Activated CD4-positive, alpha-beta T cell treated with anti-CD3 and anti-CD28 coated beads, Interleukin-2, amount 10 ng/mL, durations not matched to agents 24 days and 14 days (primary cell): ENCODE results near the gene CFAP221. TPM values are rescaled to one million over a fixed set of nuclear protein-coding genes. Genes with fewer than 3 reads are reported as not detected.
"Not testable (repeated sequence)": the region's sequence is repeated elsewhere in the genome, so short reads cannot be mapped to it uniquely, and the experiment has no call there.

Source experiments
- DNase-seq: peaks from one replicate; pipeline ENCODE4 v3.0.0; 2022
- H3K27ac Mint-ChIP-seq: one replicate; pipeline ENCODE4 v1.8.0; 2022; ENCODE audit warnings: mild to moderate bottlenecking, mixed read lengths
- H3K27me3 Mint-ChIP-seq: one replicate; pipeline ENCODE4 v1.8.0; 2022; ENCODE audit warnings: mixed read lengths
- H3K36me3 Mint-ChIP-seq: one replicate; pipeline ENCODE4 v1.8.0; 2022; ENCODE audit warnings: low read depth, mild to moderate bottlenecking, mixed read lengths
- H3K4me1 Mint-ChIP-seq: one replicate; pipeline ENCODE4 v1.8.0; 2021; ENCODE audit warnings: mixed read lengths
- H3K4me3 Mint-ChIP-seq: one replicate; pipeline ENCODE4 v1.8.0; 2022; ENCODE audit warnings: mild to moderate bottlenecking, moderate library complexity, mixed read lengths
- H3K9me3 Mint-ChIP-seq: one replicate; pipeline ENCODE4 v1.8.0; 2021; ENCODE audit warnings: mixed read lengths
- intact Hi-C: fragments of 100-400 bp; cut with micrococcal nuclease; formaldehyde crosslinking; loops from one replicate; pipeline ENCODE4 v1.15.1; 2023
- total RNA-seq: library from RNA; stranded (reverse); gene quantifications from 2 replicates; pipeline ENCODE4 v1.2.3, GENCODE V29; 2022

The CFAP221 gene
- total RNA-seq, 1 donor from 2014 or later = not detected

DNA sequence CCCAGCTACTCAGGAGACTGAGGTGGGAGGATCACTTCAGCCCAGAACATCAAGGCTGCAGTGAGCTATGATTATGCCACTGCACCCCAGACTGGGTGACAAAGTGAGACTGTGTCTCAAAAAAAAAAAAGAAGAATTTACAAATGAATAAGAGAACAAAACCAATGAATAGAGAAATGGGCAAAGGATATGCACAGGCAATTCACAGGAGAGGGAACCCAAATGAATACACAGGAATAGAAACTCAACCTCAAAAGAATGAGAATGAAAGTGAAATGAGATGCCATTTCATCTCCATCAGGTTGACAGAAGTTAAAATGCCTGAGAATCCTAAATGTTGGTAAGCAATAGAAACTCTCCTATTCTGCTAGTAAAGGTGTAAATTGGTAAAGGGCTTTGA lies 40.2 kb downstream of the CFAP221 start:
- intact Hi-C loops = no loop called here
- Mint-ChIP-seq H3K9me3 (no peaks in the 10 kb centered on the region), H3K27me3 (peaks cover 5% of the 10 kb centered on the region), H3K4me1 (no peaks in the 10 kb centered on the region), H3K36me3 (no peaks in the 10 kb centered on the region), H3K4me3 (no peak overlapping the region), H3K27ac (no peak overlapping the region)
- no peak for DNase-seq

GRCh38 chr2:119586085-119586484 lies 41.8 kb downstream of the CFAP221 start:
- Mint-ChIP-seq H3K4me3 (no peak overlapping the region), H3K4me1 (no peaks in the 10 kb centered on the region), H3K36me3 (no peaks in the 10 kb centered on the region), H3K27me3 (peaks cover 3% of the 10 kb centered on the region), H3K9me3 (no peaks in the 10 kb centered on the region), H3K27ac (no peak overlapping the region)
- no peak for DNase-seq
- intact Hi-C loops = no loop called here

DNA sequence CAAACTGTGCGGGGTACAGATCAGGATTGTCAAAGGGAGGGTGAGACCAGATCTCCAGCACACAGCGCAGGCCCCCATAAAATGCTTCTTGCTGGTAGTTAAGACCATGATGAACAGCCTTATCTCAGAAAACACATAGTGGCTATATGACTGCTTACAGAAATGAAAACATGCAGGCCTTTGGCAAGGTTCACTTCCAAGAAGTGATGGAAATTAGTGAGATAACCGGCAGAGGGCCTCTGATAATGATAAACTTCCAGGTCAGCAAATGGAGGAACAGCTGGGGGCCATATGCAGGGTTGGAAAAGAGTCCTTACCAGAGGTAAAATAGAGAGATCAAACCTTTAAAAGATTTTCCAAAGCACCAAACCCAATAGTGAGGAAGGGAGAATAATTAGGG lies 46.6 kb downstream of the CFAP221 start:
- no peaks in the 10 kb centered on the region for H3K36me3 Mint-ChIP-seq
- intact Hi-C loops = no loop called here
- H3K9me3 Mint-ChIP-seq = no peaks in the 10 kb centered on the region
- no peak overlapping the region for H3K27ac Mint-ChIP-seq
- peaks cover 2% of the 10 kb centered on the region for H3K27me3 Mint-ChIP-seq
- H3K4me3 Mint-ChIP-seq = no peak overlapping the region
- no peaks in the 10 kb centered on the region for H3K4me1 Mint-ChIP-seq
- DNase-seq = no peak

- peaks cover 2% of the 10 kb centered on the region for H3K27me3 Mint-ChIP-seq
- intact Hi-C loops = no loop called here
- no peaks in the 10 kb centered on the region for H3K36me3 Mint-ChIP-seq
- H3K27ac Mint-ChIP-seq = no peak overlapping the region
- H3K4me3 Mint-ChIP-seq = no peak overlapping the region
- H3K9me3 Mint-ChIP-seq = no peaks in the 10 kb centered on the region
- no peak for DNase-seq
- H3K4me1 Mint-ChIP-seq = no peaks in the 10 kb centered on the region
Measured at GRCh38 chr2:119591523-119591922, 47.3 kb downstream of the CFAP221 start.

GRCh38 chr2:119592436-119592835 lies 48.2 kb downstream of the CFAP221 start:
- H3K4me3 Mint-ChIP-seq = no peak overlapping the region
- H3K36me3 Mint-ChIP-seq = no peaks in the 10 kb centered on the region
- H3K27ac Mint-ChIP-seq = no peak overlapping the region
- intact Hi-C loops = no loop called here
- no peaks in the 10 kb centered on the region for H3K4me1 Mint-ChIP-seq
- no peak for DNase-seq
- H3K27me3 Mint-ChIP-seq = peaks cover 2% of the 10 kb centered on the region
- H3K9me3 Mint-ChIP-seq = no peaks in the 10 kb centered on the region

DNA sequence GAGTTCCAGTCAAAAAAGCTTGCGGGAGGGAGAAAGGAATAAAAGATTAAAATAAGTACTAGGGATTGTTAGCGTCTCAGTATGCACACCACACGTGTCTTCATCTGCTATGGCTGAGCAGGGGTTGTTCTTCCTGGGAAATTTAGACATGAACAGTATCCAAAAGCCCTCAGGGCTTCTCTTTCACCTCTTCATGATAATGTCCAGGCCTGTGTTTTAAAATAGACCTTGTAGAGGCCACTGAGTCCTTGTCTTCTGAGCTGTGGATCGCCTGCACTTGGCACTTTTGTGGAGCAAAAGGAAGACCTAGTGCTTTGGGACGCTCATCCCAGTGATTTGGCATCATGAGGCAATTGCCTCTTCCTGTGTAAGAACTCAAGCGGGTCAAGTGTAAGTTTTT lies 52.4 kb downstream of the CFAP221 start:
- Mint-ChIP-seq H3K4me1 (no peaks in the 10 kb centered on the region), H3K4me3 (no peak overlapping the region), H3K27ac (no peak overlapping the region), H3K36me3 (no peaks in the 10 kb centered on the region), H3K27me3 (peaks cover 2% of the 10 kb centered on the region), H3K9me3 (no peaks in the 10 kb centered on the region)
- no peak for DNase-seq
- intact Hi-C loops = no loop called here

- Mint-ChIP-seq H3K27ac (no peak overlapping the region), H3K4me1 (no peaks in the 10 kb centered on the region), H3K4me3 (no peak overlapping the region), H3K36me3 (no peaks in the 10 kb centered on the region), H3K27me3 (peaks cover 2% of the 10 kb centered on the region), H3K9me3 (no peaks in the 10 kb centered on the region)
- no peak for DNase-seq
- intact Hi-C loops = no loop called here
Measured at GRCh38 chr2:119598596-119599263, 54.5 kb downstream of the CFAP221 start.

DNA sequence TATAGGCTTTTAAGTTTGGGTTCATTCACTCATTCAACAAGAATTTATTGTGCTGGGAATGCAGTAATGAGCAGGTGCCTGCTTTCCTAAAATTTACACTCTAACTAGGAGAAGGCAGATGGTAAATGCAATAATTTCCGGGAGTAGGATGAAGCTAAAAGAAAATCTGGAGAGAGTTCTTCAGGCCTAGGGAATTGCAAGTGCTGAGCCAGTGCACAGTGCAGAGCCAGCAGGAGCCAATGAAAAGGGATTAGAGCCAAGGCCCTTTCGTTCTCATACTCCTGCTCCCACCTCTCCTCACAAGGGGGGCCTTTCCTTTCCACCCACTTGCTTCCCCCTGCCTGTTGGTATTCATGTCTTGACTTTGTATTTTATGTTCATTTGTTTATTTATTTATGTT lies 55.1 kb downstream of the CFAP221 start:
- no peaks in the 10 kb centered on the region for H3K27me3 Mint-ChIP-seq
- H3K9me3 Mint-ChIP-seq = no peaks in the 10 kb centered on the region
- no peak for DNase-seq
- intact Hi-C loops = no loop called here
- H3K4me3 Mint-ChIP-seq = no peak overlapping the region
- no peak overlapping the region for H3K27ac Mint-ChIP-seq
- H3K36me3 Mint-ChIP-seq = no peaks in the 10 kb centered on the region
- H3K4me1 Mint-ChIP-seq = no peaks in the 10 kb centered on the region

- Mint-ChIP-seq H3K9me3 (no peaks in the 10 kb centered on the region), H3K36me3 (no peaks in the 10 kb centered on the region), H3K27me3 (peaks cover 8% of the 10 kb centered on the region), H3K4me1 (no peaks in the 10 kb centered on the region), H3K4me3 (no peak overlapping the region), H3K27ac (no peak overlapping the region)
- intact Hi-C loops = no loop called here
- no peak for DNase-seq
Measured at GRCh38 chr2:119605096-119605495, 60.8 kb downstream of the CFAP221 start.

- H3K4me3 Mint-ChIP-seq = no peak overlapping the region
- no peak overlapping the region for H3K27ac Mint-ChIP-seq
- intact Hi-C loops = no loop called here
- no peaks in the 10 kb centered on the region for H3K36me3 Mint-ChIP-seq
- H3K4me1 Mint-ChIP-seq = no peaks in the 10 kb centered on the region
- H3K9me3 Mint-ChIP-seq = no peaks in the 10 kb centered on the region
- DNase-seq = no peak
- peaks cover 8% of the 10 kb centered on the region for H3K27me3 Mint-ChIP-seq
Measured at GRCh38 chr2:119606674-119607073, 62.4 kb downstream of the CFAP221 start.

DNA sequence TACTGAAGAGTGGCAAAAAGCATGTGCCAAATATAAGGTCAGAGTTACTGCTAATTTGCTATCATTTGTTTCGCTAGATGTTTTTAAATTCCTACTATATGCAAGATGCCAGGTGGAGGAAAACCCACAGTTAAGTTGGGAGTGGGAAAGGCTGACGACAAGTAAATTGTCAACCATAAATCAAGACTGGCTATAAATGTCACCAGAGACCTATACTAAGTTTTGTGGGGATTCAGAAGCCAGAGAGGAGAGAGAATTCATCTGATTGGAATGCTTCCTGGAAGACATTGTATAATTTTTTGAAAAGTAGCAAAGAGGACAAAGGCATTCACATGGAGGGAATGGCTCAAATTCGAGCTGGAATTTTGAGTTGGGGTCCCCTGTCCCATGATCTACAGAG lies 64.3 kb downstream of the CFAP221 start:
- Mint-ChIP-seq H3K27ac (no peak overlapping the region), H3K27me3 (peaks cover 8% of the 10 kb centered on the region), H3K9me3 (peaks cover 7% of the 10 kb centered on the region), H3K4me3 (no peak overlapping the region), H3K36me3 (no peaks in the 10 kb centered on the region), H3K4me1 (no peaks in the 10 kb centered on the region)
- no peak for DNase-seq
- intact Hi-C loops = no loop called here

DNA sequence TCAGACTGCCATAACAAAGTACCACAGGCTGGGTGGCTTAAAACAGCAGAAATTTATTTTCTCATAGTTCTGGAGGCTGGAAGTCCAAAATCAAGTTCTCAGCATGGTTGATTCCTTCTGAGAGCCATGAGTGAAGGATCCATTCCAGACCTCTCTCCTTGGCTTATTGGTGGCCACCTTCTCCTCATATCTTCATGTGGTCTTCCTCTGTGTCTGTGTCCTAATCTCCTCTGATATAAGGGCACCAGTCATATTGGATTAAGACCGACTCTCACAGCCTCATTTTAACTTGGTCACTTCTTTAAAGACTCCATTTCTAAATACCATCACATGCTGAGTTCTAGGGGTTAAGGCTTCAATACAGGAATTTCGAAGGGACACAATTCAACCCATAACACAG lies 65.1 kb downstream of the CFAP221 start:
- Mint-ChIP-seq H3K4me3 (no peak overlapping the region), H3K36me3 (no peaks in the 10 kb centered on the region), H3K27me3 (peaks cover 8% of the 10 kb centered on the region), H3K27ac (no peak overlapping the region), H3K9me3 (peaks cover 13% of the 10 kb centered on the region), H3K4me1 (no peaks in the 10 kb centered on the region)
- intact Hi-C loops = no loop called here
- no peak for DNase-seq

DNA sequence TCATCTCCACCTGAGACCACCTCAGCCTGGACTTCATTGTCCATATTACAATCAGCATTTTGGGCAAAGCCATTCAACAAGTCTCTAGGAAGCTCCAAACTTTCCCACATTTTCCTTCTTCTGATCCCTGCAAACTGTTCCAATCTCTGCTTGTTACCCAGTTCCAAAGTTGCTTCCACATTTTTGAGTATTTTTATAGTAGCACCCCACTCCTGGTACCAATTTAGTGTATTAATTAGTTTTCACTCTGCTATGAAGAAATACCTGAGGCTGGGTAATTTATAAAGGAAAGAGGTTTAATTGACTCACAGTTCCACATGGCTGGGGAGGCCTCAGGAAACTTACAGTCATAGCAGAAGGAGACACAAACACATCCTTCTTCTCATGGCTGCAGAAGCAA lies 69.9 kb downstream of the CFAP221 start:
- peaks cover 24% of the 10 kb centered on the region for H3K9me3 Mint-ChIP-seq
- H3K36me3 Mint-ChIP-seq, H3K4me3 Mint-ChIP-seq, intact Hi-C loops, H3K4me1 Mint-ChIP-seq, H3K27me3 Mint-ChIP-seq, H3K27ac Mint-ChIP-seq, DNase-seq: not testable (repeated sequence)

DNA sequence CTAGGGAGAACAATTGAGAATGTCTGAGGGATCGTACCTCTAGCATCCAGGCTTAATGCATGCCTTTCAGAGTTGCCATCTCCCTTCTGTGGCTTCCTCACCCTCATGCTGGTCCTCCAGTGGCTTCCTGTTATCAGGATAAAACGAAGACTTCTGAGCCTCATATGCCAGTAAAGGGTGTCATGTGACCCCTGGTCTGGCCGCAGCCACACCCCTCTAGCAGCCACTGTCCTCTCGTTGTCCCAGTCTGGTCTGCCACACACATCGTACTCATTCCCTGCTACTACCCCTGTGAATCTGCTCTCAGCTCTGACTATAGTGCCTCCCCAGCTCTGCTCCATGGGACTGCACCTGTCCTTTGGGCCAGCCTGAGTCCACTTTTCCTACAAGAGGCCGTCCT lies 72.2 kb downstream of the CFAP221 start:
- H3K4me1 Mint-ChIP-seq = no peaks in the 10 kb centered on the region
- peaks cover 24% of the 10 kb centered on the region for H3K9me3 Mint-ChIP-seq
- intact Hi-C loops = no loop called here
- H3K4me3 Mint-ChIP-seq = no peak overlapping the region
- DNase-seq = no peak
- H3K27ac Mint-ChIP-seq = no peak overlapping the region
- no peaks in the 10 kb centered on the region for H3K36me3 Mint-ChIP-seq
- no peaks in the 10 kb centered on the region for H3K27me3 Mint-ChIP-seq

DNA sequence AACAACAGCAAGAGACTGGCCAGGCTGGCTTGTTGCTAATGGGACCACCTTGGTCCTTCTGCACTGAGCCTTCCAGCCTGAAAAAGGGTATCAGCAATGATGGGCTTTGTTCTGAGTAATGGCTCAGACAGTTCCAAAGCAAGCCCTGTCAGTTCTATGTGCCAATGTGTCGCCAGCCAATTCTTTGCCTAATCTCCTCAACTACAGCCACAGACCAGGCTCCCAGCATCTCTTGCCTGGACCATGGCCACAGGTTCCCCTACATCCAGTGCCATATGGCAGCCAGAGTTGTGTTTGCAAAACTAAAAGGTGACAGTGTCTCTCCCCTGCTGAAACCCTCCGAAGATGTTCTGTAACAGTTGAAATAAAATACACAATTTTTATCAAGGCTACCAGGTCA lies 73.2 kb downstream of the CFAP221 start:
- Mint-ChIP-seq H3K36me3 (no peaks in the 10 kb centered on the region), H3K4me1 (no peaks in the 10 kb centered on the region), H3K27me3 (no peaks in the 10 kb centered on the region), H3K27ac (no peak overlapping the region), H3K9me3 (peaks cover 21% of the 10 kb centered on the region), H3K4me3 (no peak overlapping the region)
- no peak for DNase-seq
- intact Hi-C loops = no loop called here
